ENCODE measurements around the gene MAPT. TPM values are rescaled to one million over a fixed set of nuclear protein-coding genes. Genes with fewer than 3 reads are reported as not detected.

MAPT gene
- total and polyA plus RNA-seq, 2 of the 4 experiments (the other 2 are of a cell fraction): 0.18 to 0.19 TPM

DNA sequence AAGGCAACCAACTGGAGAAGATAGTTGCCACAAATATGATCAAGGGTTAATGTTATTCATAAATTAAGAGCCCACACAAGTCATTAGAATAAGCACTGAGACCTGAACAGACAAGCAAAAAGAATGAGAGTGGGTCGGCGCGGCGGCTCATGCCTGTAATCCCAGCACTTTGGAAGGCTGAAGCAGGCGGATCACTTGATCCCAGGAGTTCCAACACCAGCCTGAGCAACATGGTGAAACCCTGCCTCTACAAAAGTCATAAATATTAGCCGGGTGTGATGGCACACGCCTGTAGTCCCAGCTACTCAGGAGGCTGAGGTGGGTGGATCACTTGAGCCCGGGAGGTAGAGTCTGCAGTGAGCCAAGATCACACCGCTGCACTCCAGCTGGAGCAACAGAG is 64.0 kb downstream of the MAPT start:
- no peaks in the 10 kb centered on the region for H3K9me3 ChIP-seq (ENCODE audit: control insufficient read depth, insufficient read depth, low read length)
- ChIA-PET POLR2A (ENCODE audit: unreplicated experiment) (no interaction called here), CTCF (no interaction called here)
- no peak overlapping the region for H3K4ac ChIP-seq (ENCODE audit: low read depth, low read length)
- TF ChIP-seq RAD21 (IDR thresholded peaks at IDR 0.05; ENCODE audit: low read length): no peak
- no peak for TF ChIP-seq SMC3 (IDR thresholded peaks at IDR 0.05; ENCODE audit: low read depth, low read length)
- TF ChIP-seq MXI1 (IDR thresholded peaks at IDR 0.05; ENCODE audit: borderline replicate concordance, low read depth, low read length): no peak
- TF ChIP-seq, protein P1, sequence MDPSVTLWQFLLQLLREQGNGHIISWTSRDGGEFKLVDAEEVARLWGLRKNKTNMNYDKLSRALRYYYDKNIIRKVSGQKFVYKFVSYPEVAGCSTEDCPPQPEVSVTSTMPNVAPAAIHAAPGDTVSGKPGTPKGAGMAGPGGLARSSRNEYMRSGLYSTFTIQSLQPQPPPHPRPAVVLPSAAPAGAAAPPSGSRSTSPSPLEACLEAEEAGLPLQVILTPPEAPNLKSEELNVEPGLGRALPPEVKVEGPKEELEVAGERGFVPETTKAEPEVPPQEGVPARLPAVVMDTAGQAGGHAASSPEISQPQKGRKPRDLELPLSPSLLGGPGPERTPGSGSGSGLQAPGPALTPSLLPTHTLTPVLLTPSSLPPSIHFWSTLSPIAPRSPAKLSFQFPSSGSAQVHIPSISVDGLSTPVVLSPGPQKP (IDR thresholded peaks at IDR 0.05; ENCODE audit: borderline replicate concordance, low read depth, low read length): no peak
- TF ChIP-seq USF2 (IDR thresholded peaks at IDR 0.05; ENCODE audit: low read depth, low read length): no peak
- no peak for TF ChIP-seq RCOR1 (IDR thresholded peaks at IDR 0.05; ENCODE audit: insufficient replicate concordance, low read length)
- H3K9ac ChIP-seq (ENCODE audit: low read depth, low read length): no peak overlapping the region
- no peak overlapping the region for H3K14ac ChIP-seq (replicated peaks; ENCODE audit: low read depth, low read length)
- no peaks in the 10 kb centered on the region for H4K20me1 ChIP-seq (ENCODE audit: insufficient read depth, low read length)
- H3K79me1 ChIP-seq (ENCODE audit: low read depth in 1 of 2, low read length in 2 of 2): no peaks in the 10 kb centered on the region
- H2BK20ac ChIP-seq (ENCODE audit: low read depth, low read length): no peak overlapping the region
- no peak overlapping the region for H4K8ac ChIP-seq (ENCODE audit: low read depth in 2 of 2, low read length in 2 of 2)
- dilution Hi-C loops (cut with HindIII; ENCODE audit: low sequenced_read_pairs, unreplicated experiment): no loop called here
- no peaks in the 10 kb centered on the region for H3K9me1 ChIP-seq (ENCODE audit: insufficient read depth, low read length)
- no peak overlapping the region for H2AK5ac ChIP-seq (ENCODE audit: low read depth, low read length)
- no peak overlapping the region for H2BK5ac ChIP-seq (ENCODE audit: low read depth, low read length, poor library complexity, severe bottlenecking)
- no peak overlapping the region for H3K4me3 ChIP-seq (ENCODE audit: insufficient read depth, low read depth, low read length)
- H2BK120ac ChIP-seq (ENCODE audit: low read depth, low read length): no peak overlapping the region
- H3K4me2 ChIP-seq (ENCODE audit: low read depth, low read length): no peak overlapping the region
- H3K56ac ChIP-seq (ENCODE audit: extremely low read depth, insufficient read depth, low read length): no peak overlapping the region
- peaks cover 23% of the 10 kb centered on the region for H3K27me3 ChIP-seq (ENCODE audit: control insufficient read depth, insufficient read depth, low read length)
- WGBS, 2 experiments (ENCODE audit: extremely low coverage in 2 of 2, insufficient read length in 1 of 2): 69% methylated on average over 7 of the region's 9 CpGs; no CpG with 5 or more reads in 1 of the 2 experiments
- DNase-seq (no peak), ATAC-seq (ENCODE audit: low read depth) (no peak)
- intact Hi-C loops (cut with micrococcal nuclease): no loop called here
- no TSS peak for BruUV-seq (replicated peaks)
- H2AFZ ChIP-seq (replicated peaks; ENCODE audit: low read length, poor library complexity): no peak overlapping the region
- H3K27ac ChIP-seq (ENCODE audit: insufficient read depth, low read length): no peak overlapping the region
- no peaks in the 10 kb centered on the region for H3K4me1 ChIP-seq (ENCODE audit: control insufficient read depth, insufficient read depth, low read length)
- no peak overlapping the region for H4K5ac ChIP-seq (ENCODE audit: low read depth, low read length)
- no peaks in the 10 kb centered on the region for H3K36me3 ChIP-seq (ENCODE audit: control insufficient read depth, insufficient read depth, low read length)
- H3K18ac ChIP-seq (ENCODE audit: low read depth, low read length): no peak overlapping the region
- H3K23ac ChIP-seq (ENCODE audit: low read depth, low read length): no peak overlapping the region
- H4K91ac ChIP-seq (ENCODE audit: insufficient read depth, low read depth, low read length): no peak overlapping the region
- in situ Hi-C loops (cut with MboI; ENCODE audit: low sequenced_read_pairs): no loop called here
- no peak overlapping the region for H2BK15ac ChIP-seq (ENCODE audit: low read depth, low read length)
- H2AK9ac ChIP-seq (replicated peaks; ENCODE audit: low read depth, low read length, poor library complexity): no peak overlapping the region

Data from IMR-90 (cell line).